Panc1 (cell line): ENCODE measurements around the gene HSBP1L1. TPM values are rescaled to one million over a fixed set of nuclear protein-coding genes. Genes with fewer than 3 reads are reported as not detected.

Experiments
- ATAC-seq: fragments of 200-7000 bp; cut with Tn5 transposase; 2 replicates; pipeline ENCODE4 v1.9.1; 2020; ENCODE audit warnings: mild to moderate bottlenecking, moderate library complexity
- BruUV-seq: library from RNA; stranded (reverse); fragments of 400-500 nt; replicated peaks from 2 replicates; lab custom pipeline; 2021; lab: Mats Ljungman, UMichigan
- CTCF ChIA-PET: fragments of 300-600 bp; sonication (Branson Sonifier 250); formaldehyde crosslinking; loops from one replicate; lab custom pipeline; 2022; ENCODE audit warnings: antibody characterized with exemption; lab: Charles Lee
- POLR2A ChIA-PET: fragments of 300-600 bp; sonication (Branson Sonifier 250); formaldehyde crosslinking; loops from one replicate; lab custom pipeline; 2022; ENCODE audit warnings: antibody characterized with exemption; lab: Charles Lee
- DNase-seq: peaks from one replicate; pipeline ENCODE4 v3.0.0-alpha.2; 2010; ENCODE audit warnings: low read depth, low spot score
- H3K27ac ChIP-seq: 2 replicates; pipeline ENCODE4 v1.5.1; 2011; ENCODE audit warnings: mild to moderate bottlenecking, low read length, inconsistent platforms
- H3K27me3 ChIP-seq: fragments of 200-500 bp; sonication (Bioruptor generic); 2 replicates; pipeline ENCODE4 v1.6.0; 2014; ENCODE audit warnings: low read length, inconsistent platforms; ENCODE audit not compliant: control insufficient read depth, insufficient read depth
- H3K36me3 ChIP-seq: fragments of 200-500 bp; sonication (Bioruptor generic); 2 replicates; pipeline ENCODE4 v1.5.1; 2014; ENCODE audit warnings: inconsistent platforms, mild to moderate bottlenecking, low read length, moderate library complexity; ENCODE audit not compliant: control insufficient read depth, insufficient read depth
- H3K4me1 ChIP-seq: 2 replicates; pipeline ENCODE4 v1.5.1; 2011; ENCODE audit warnings: inconsistent platforms, mild to moderate bottlenecking, low read length, moderate library complexity; ENCODE audit not compliant: control insufficient read depth, insufficient read depth
- H3K4me3 ChIP-seq, 2 experiments: 2 replicates each; pipeline ENCODE4 v1.5.1; 2011 to 2012; ENCODE audit warnings: low read depth in 2 of 2, low read length in 2 of 2, mild to moderate bottlenecking in 2 of 2, inconsistent platforms in 1 of 2, moderate library complexity in 1 of 2
- H3K9me3 ChIP-seq: fragments of 200-500 bp; sonication (Bioruptor generic); 2 replicates; pipeline ENCODE4 v1.5.1; 2014; ENCODE audit warnings: low read depth, mild to moderate bottlenecking, inconsistent platforms, low read length, moderate library complexity; ENCODE audit not compliant: control insufficient read depth, insufficient read depth
- CTCF ChIP-seq: fragments of 450-650 bp; IDR thresholded peaks from 2 replicates; pipeline ENCODE4 v1.5.1; 2017; ENCODE audit warnings: mild to moderate bottlenecking
- POLR2AphosphoS5 ChIP-seq: IDR thresholded peaks from 2 replicates; pipeline ENCODE4 v1.6.1; 2012; ENCODE audit warnings: mild to moderate bottlenecking, low read depth, low read length, moderate library complexity
- REST ChIP-seq, 2 experiments: IDR thresholded peaks; 2 replicates each; pipeline ENCODE4 v1.6.1; 2011 to 2012; ENCODE audit warnings: low read depth in 2 of 2, control low read depth in 1 of 2, low read length in 1 of 2, mild to moderate bottlenecking in 1 of 2, moderate library complexity in 1 of 2; ENCODE audit not compliant: insufficient read depth in 1 of 2
- SIN3A ChIP-seq: IDR thresholded peaks from 2 replicates; pipeline ENCODE4 v1.6.1; 2012; ENCODE audit warnings: low read depth, mild to moderate bottlenecking, low read length, moderate library complexity, borderline replicate concordance; ENCODE audit not compliant: insufficient read depth
- TCF7L2 ChIP-seq: IDR thresholded peaks from 2 replicates; pipeline ENCODE4 v1.6.1; 2011; ENCODE audit warnings: mild to moderate bottlenecking, low read depth, low read length, inconsistent platforms
- in situ Hi-C: cut with HindIII; loops from 2 replicates; pipeline ENCODE4 v1.10.0; 2016; ENCODE audit warnings: low sequenced_read_pairs, low pct_unique_long_range_greater_than_20kb
- intact Hi-C: fragments of 100-400 bp; cut with micrococcal nuclease; formaldehyde crosslinking; loops from one replicate; pipeline ENCODE4 v1.10.0; 2022; ENCODE audit not compliant: unreplicated experiment
- total RNA-seq: library from RNA; stranded (reverse); gene quantifications from one replicate; pipeline ENCODE4 v1.2.1, GENCODE V29; 2021; ENCODE audit not compliant: unreplicated experiment

Gene HSBP1L1
- total RNA-seq, 1 experiment from 2014 or later, result 45.4 TPM

GRCh38 chr18:79935925-79936324 is 28.5 kb upstream of the HSBP1L1 start:
- ATAC-seq (no peak), DNase-seq (no peak)
- no peak overlapping the region for H3K4me3 ChIP-seq
- TF ChIP-seq SIN3A, result no peak
- no peak for TF ChIP-seq POLR2AphosphoS5
- no peak for TF ChIP-seq TCF7L2
- TF ChIP-seq REST (IDR thresholded peaks at IDR 0.05; ENCODE audit: insufficient read depth in 1 of 2, low read depth in 2 of 2, low read length in 1 of 2), result no peak
- TF ChIP-seq CTCF, result no peak
- peaks cover 31% of the 10 kb centered on the region for H3K9me3 ChIP-seq
- ChIA-PET CTCF (no interaction called here), POLR2A (no interaction called here)
- no TSS peak for BruUV-seq
- no peaks in the 10 kb centered on the region for H3K27me3 ChIP-seq
- H3K27ac ChIP-seq, result no peak overlapping the region
- no peaks in the 10 kb centered on the region for H3K36me3 ChIP-seq
- 0 out of 2 replicates have a peak, but pooled peaks cover 3% of the 10 kb centered on the region for H3K4me1 ChIP-seq
- intact Hi-C loops, result no loop called here
- in situ Hi-C loops, result no loop called here

GRCh38 chr18:79936641-79937040 is 27.8 kb upstream of the HSBP1L1 start:
- ChIA-PET CTCF (no interaction called here), POLR2A (no interaction called here)
- no peak for TF ChIP-seq POLR2AphosphoS5
- TF ChIP-seq REST (IDR thresholded peaks at IDR 0.05; ENCODE audit: insufficient read depth in 1 of 2, low read depth in 2 of 2, low read length in 1 of 2), result no peak
- no peak for TF ChIP-seq CTCF
- no peak for TF ChIP-seq TCF7L2
- no peak for TF ChIP-seq SIN3A
- ATAC-seq (no peak), DNase-seq (no peak)
- Histone ChIP-seq H3K36me3 (no peaks in the 10 kb centered on the region), H3K4me3 (no peak overlapping the region), H3K27me3 (no peaks in the 10 kb centered on the region), H3K27ac (no peak overlapping the region), H3K9me3 (peaks cover 24% of the 10 kb centered on the region), H3K4me1 (0 out of 2 replicates have a peak, but pooled peaks cover 3% of the 10 kb centered on the region)
- in situ Hi-C loops (no loop called here), intact Hi-C loops (no loop called here)
- no TSS peak for BruUV-seq
